Astrocyte of the cerebellum (primary cell): ENCODE results near the gene CDK3.

Experiments
- DNase-seq: peaks from one replicate; pipeline ENCODE4 v3.0.0-alpha.2; 2011; ENCODE audit warnings: low read depth
- H3K4me3 ChIP-seq: 2 replicates; pipeline ENCODE4 v1.5.1; 2011; ENCODE audit warnings: mild to moderate bottlenecking, low read depth, low read length, moderate library complexity
- in situ Hi-C: cut with HindIII; loops from 2 replicates; pipeline ENCODE4 v1.10.0; 2017; ENCODE audit warnings: low sequenced_read_pairs
- TF ChIP-seq, protein P1 (sequence below): IDR thresholded peaks from 2 replicates; pipeline ENCODE4 v1.5.1; 2012; ENCODE audit warnings: low read length, low read depth, moderate library complexity, mild to moderate bottlenecking; ENCODE audit errors: missing control alignments

Gene CDK3

DNA sequence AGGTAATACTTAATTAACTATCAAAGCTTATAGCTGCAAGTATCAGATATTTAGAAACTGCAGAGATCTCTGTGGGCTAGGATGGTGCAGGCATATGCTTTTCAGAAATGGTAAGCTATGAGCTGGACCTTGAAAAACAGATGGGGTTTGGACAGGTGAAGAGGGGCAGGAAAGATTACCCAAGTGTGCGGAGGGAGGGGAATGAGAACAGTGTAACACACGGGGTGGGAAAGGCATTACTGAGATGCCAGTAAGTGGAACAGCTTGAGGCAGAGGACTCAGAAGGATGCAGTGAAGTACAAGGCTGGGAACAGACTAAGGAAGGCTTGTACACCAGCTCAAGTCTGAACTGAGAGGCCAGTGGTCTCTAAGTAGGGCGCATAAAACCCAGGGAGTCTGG lies 48.6 kb downstream of the CDK3 start:
- in situ Hi-C loops = no loop called here

DNA sequence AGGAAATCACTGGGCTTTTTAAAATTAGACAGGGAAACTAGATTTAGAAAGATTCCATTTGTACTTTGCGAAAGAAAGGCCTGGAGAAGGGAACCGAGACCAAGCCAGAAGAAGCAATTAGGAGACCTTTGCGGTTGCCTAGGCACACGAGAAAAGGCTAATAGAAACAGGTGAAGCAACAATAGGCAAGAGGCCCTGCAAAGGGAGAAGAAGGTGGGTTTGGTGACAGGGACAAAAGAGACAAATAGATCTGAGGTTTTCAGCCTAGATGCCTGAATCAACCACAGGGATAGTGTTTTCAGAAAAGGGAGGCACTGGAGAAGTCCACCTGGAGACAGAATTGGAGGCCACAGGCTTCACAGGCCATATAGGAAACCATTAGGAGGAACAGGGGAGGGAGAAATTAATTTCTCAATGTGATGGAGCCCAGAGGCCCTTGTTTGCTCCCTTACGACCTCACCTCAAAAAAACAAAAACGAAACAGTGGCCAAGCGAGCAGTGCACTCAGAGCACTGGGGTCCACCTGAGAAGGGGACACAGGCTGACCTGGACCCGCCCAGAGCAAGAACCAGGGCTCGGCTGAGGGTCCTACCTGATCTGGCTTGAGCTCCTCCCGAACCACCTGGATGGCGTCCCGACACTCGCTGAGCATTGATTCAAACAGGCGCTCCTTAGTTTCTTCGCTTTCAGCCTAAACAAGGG lies 49.3 kb downstream of the CDK3 start:
- in situ Hi-C loops = no loop called here
- no peak for DNase-seq
- TF ChIP-seq, protein P1, sequence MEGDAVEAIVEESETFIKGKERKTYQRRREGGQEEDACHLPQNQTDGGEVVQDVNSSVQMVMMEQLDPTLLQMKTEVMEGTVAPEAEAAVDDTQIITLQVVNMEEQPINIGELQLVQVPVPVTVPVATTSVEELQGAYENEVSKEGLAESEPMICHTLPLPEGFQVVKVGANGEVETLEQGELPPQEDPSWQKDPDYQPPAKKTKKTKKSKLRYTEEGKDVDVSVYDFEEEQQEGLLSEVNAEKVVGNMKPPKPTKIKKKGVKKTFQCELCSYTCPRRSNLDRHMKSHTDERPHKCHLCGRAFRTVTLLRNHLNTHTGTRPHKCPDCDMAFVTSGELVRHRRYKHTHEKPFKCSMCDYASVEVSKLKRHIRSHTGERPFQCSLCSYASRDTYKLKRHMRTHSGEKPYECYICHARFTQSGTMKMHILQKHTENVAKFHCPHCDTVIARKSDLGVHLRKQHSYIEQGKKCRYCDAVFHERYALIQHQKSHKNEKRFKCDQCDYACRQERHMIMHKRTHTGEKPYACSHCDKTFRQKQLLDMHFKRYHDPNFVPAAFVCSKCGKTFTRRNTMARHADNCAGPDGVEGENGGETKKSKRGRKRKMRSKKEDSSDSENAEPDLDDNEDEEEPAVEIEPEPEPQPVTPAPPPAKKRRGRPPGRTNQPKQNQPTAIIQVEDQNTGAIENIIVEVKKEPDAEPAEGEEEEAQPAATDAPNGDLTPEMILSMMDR = no peak
- H3K4me3 ChIP-seq = no peak overlapping the region

More for the DNA sequence above, 48.6 kb downstream of the CDK3 start:
- DNase-seq = no peak
- H3K4me3 ChIP-seq = no peak overlapping the region
- TF ChIP-seq, protein P1 = no peak

DNA sequence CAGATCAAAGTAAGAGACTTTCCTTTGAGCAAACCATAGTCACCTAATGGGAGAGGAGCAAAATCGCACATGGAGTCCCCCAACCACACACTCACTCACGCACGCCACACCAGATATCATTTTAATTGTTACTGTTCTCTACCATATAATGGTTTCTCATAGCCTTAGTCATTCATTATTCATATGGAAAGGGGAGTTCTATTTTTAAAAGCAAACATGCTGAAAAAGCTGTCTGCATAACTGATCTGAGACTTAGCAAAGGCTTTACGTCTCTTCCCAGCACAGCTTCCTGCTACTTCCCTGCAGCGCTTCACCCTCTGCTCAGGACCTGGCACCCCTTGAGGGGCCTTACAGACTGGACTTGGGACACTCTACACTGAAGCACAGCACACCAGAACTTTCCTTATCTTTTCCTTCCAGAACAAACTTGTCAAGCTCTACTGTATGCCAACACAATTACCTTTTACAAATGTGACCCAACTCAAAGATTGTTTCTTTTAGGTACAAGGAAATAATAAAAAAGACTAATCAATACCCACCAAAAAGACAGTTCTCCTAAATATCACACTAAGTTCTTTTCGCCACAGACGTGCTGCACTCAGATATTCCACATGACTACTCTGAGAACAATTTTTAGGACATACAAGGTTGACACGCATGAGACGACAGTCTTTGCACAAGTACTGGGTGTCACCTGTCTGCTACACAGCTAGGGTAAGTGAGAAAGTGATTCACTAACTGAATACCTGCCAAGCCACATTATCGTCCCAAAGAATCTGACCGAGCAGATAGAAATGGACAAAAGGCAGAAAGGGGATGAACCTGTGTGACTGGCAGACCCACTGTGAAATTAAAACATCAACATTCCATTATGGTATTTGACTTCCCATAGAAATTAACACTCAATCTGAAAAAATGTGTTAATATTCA lies 50.1 kb downstream of the CDK3 start:
- in situ Hi-C loops = no loop called here
- H3K4me3 ChIP-seq = no peak overlapping the region
- TF ChIP-seq, protein P1 = no peak
- peak; percentile 34 for DNase-seq

DNA sequence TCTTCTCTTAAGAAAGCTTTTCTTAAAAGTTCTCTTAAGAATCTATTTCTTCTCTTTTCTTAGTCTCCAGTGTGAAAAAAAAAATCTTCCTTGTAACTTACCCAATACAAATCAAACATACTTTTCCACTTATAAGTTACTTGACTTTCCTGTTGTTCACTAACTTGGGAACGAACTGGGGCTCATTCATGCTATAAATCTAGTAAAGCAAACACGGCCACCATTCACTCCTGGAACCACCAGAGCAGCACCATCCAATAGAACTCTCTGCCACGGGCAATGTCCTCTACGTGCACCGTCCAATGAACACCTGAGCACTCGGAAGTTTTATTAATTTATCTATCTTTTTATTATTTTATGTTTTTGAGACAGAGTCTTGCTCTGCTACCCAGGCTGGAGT lies 50.9 kb downstream of the CDK3 start:
- TF ChIP-seq, protein P1 = no peak
- H3K4me3 ChIP-seq = no peak overlapping the region
- no peak for DNase-seq
- in situ Hi-C loops = no loop called here

DNA sequence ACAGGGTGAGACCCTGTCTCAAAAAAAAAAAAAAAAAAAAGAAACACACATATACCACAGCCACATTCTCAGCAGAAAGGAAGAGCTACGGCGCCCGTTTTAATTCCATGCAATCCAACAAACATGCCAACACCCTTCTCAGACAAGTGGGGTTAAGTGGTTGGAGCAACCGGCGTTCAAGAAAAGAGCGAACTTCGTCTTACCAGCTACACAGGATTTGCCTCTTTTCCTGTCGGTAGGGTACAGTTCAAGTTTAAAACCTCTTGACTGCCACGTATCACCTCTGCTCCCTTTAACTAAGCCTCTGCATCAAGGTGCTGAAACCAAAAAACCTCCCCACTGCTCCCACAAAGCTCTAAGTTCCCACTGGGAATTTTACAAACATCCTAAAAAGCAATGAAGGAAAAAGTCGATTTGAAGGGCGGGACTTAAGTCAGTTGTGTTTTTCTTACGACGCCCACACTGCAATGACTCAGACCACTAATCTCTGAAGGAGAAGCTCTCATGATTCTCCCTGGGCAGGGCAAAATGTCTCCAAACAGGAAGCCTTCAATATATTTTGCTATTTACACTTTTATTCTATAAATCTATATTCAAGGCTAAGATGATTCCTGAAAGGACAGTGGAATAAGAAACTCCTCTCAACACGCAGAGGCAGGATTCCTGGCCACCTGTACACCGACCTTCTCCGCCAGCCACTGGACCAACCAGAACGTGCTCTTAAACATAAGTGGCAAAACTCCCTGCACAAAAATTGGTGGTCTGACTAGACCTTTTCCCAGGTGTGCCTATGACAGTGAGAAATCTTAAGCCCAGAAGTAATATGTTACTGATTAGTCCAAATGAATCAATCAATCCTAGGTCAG lies 52.8 kb downstream of the CDK3 start:
- in situ Hi-C loops = no loop called here
- no peak for DNase-seq
- no peak overlapping the region for H3K4me3 ChIP-seq
- TF ChIP-seq, protein P1 = no peak

DNA sequence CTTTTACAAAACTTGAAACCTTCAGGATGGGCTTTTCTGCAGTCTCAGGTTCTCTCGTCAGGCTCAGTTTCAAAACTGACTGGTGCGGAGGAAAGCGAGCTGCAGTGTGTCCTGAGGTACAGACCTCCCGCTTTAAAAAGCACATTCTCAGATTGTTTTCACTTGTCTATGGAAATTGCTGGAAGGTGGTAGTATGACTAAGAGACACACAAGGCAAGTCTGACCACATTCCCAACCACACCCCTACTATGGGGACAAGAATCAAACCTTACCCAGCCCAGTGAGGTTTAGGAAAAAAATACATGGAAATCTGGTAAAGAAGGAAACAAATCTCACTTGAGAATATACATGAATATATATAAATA lies 53.4 kb downstream of the CDK3 start:
- in situ Hi-C loops = no loop called here
- DNase-seq = no peak
- H3K4me3 ChIP-seq = no peak overlapping the region
- TF ChIP-seq, protein P1 = no peak
